Ammon's horn (tissue), 1 donor: ENCODE results near the gene ARL6IP1.
"Not testable (repeated sequence)": the region's sequence is repeated elsewhere in the genome, so short reads cannot be mapped to it uniquely, and the experiment has no call there.

Experiments
- DNase-seq: peaks from one replicate; pipeline ENCODE4 v3.0.0-alpha.2; 2016; ENCODE audit warnings: low spot score

ARL6IP1 gene

GRCh38 chr16:18799500-18799899 is 1.8 kb downstream of the ARL6IP1 start:
- no peak for DNase-seq

GRCh38 chr16:18797746-18798145 is 3.6 kb downstream of the ARL6IP1 start:
- DNase-seq, result no peak

GRCh38 chr16:18796377-18796776 is 5.0 kb downstream of the ARL6IP1 start:
- DNase-seq, result no peak

- no peak for DNase-seq
Observed at GRCh38 chr16:18792836-18793433, 8.4 kb downstream of the ARL6IP1 start.

- DNase-seq, result peak; percentile 97
Observed at GRCh38 chr16:18789850-18790706, 11.3 kb downstream of the ARL6IP1 start, which contains the start of gene RPS15A. TSS of gene RPS15A (minus strand) at chr16:18790334. CDS start at chr16:18789113, 1,221 bp downstream.

GRCh38 chr16:18789515-18789849 is 11.9 kb downstream of the ARL6IP1 start:
- no peak for DNase-seq

GRCh38 chr16:18788828-18789514 is 12.4 kb downstream of the ARL6IP1 start:
- no peak for DNase-seq

- DNase-seq, result no peak
Observed at GRCh38 chr16:18784917-18785623, 16.3 kb downstream of the ARL6IP1 start.

GRCh38 chr16:18783430-18784341 is 17.7 kb downstream of the ARL6IP1 start:
- DNase-seq, result no peak

- no peak for DNase-seq
Observed at GRCh38 chr16:18782697-18783429, 18.5 kb downstream of the ARL6IP1 start.

- not testable (repeated sequence) for DNase-seq
Observed at GRCh38 chr16:18781232-18781631, 20.1 kb downstream of the ARL6IP1 start.

GRCh38 chr16:18780460-18781026 is 20.8 kb downstream of the ARL6IP1 start:
- DNase-seq, result not testable (repeated sequence)

- not testable (repeated sequence) for DNase-seq
Observed at GRCh38 chr16:18777664-18778063, 23.7 kb downstream of the ARL6IP1 start.

GRCh38 chr16:18776334-18776733 is 25.0 kb downstream of the ARL6IP1 start:
- not testable (repeated sequence) for DNase-seq

- not testable (repeated sequence) for DNase-seq
Observed at GRCh38 chr16:18774651-18775050, 26.7 kb downstream of the ARL6IP1 start.

GRCh38 chr16:18772171-18772570 is 29.2 kb downstream of the ARL6IP1 start:
- not testable (repeated sequence) for DNase-seq

- not testable (repeated sequence) for DNase-seq
Observed at GRCh38 chr16:18770336-18770962, 30.9 kb downstream of the ARL6IP1 start.

- not testable (repeated sequence) for DNase-seq
Observed at GRCh38 chr16:18767217-18767616, 34.1 kb downstream of the ARL6IP1 start.

- DNase-seq, result not testable (repeated sequence)
Observed at GRCh38 chr16:18762713-18763112, 38.6 kb downstream of the ARL6IP1 start.
